Fibroblast of the aortic adventitia (primary cell): Measurements from ENCODE around the gene NPL. TPM values are rescaled to one million over a fixed set of nuclear protein-coding genes. Genes with fewer than 3 reads are reported as not detected.

Experiments
- DNase-seq: peaks from one replicate; pipeline ENCODE4 v3.0.0-alpha.2; 2010; ENCODE audit warnings: low read depth
- H3K4me3 ChIP-seq: 2 replicates; pipeline ENCODE4 v1.5.1; 2011; ENCODE audit warnings: low read depth, mild to moderate bottlenecking, control low read depth, low read length, moderate library complexity
- CTCF ChIP-seq: IDR thresholded peaks from 2 replicates; pipeline ENCODE4 v1.5.1; 2011; ENCODE audit warnings: mild to moderate bottlenecking, low read length, control low read depth, inconsistent platforms; ENCODE audit not compliant: insufficient read depth
- total RNA-seq: library from RNA; depleted of rRNA; stranded (reverse); fragments of >200 nt; gene quantifications from 2 replicates; pipeline ENCODE4 v1.2.3, GENCODE V29; 2012; ENCODE audit warnings: low replicate concordance

Gene NPL
- total RNA-seq, 1 donor = 2.3 TPM

- no peak overlapping the region for H3K4me3 ChIP-seq
- no peak for TF ChIP-seq CTCF
- DNase-seq = no peak
Observed at GRCh38 chr1:182754543-182755314, 34.8 kb upstream of the NPL start.

- H3K4me3 ChIP-seq = no peak overlapping the region
- DNase-seq = no peak
- no peak for TF ChIP-seq CTCF
Observed at GRCh38 chr1:182755632-182756031, 33.9 kb upstream of the NPL start.

DNA sequence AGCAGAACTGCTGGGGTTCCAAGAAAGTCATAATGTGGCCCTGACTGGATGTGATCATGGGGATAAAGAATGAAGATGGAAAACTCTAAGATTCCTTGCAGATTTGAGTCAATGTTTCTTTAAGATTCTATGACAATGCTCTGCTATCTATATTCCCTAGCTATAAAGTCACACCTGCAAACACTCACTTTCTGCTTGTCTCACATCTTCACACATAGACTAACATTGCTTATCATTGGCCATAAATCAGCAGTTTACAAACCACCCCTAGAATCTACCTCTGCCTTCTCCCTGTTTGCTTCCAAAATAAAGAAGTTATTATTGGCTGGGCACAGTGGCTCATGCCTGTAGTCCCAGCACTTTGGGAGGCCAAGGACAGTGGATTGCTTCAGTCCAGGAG, 33.1 kb upstream of the NPL start:
- no peak for TF ChIP-seq CTCF
- no peak for DNase-seq
- no peak overlapping the region for H3K4me3 ChIP-seq

DNA sequence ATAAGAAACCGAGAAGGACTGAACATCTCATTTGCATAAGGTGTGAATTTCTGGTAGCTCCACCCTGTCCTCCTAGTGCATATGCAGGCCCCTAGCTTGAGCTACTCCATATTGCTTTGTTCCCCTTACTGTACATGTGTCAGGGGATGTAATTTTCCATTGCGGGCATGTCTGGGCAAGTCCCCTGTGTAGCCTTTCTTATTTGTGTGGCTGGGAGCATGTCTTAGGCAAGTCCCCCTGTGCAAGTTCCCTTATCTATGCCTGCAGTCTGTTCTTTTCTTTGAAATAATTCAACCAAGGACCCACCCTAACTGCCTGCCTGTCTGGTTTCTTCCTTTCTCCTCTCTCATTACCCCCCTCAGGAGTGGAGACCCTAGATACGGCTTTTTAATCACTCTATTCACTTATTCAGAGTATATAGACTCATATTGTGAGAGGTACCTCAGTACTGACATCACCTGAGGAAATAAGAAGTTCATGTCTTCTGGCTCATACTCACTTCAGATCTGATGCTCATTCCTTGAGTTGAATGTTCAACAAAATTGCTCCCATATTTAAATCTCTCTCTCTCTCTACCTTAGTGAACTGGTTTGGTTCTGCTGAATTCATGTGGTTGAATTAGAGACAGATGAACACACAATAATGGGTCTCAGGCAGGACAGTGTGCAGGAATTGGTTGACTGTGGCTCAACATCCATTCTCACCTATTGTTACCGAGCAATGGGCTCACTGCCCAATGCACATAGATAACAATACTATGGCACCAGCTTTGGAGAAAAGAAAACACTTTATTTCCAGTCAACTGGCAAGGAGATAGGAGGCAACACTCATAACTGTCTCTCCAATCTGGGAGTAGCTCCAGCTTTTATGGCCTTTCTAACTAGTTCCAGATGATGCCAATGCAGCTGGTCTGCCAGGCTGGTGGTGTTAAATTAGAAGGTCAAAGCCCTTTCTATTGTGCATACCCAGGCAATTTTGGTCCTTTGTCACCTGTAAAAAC, 27.9 kb upstream of the NPL start:
- DNase-seq = peak; percentile 19
- TF ChIP-seq CTCF = no peak
- no peak overlapping the region for H3K4me3 ChIP-seq

GRCh38 chr1:182762536-182762935, 27.0 kb upstream of the NPL start:
- no peak for TF ChIP-seq CTCF
- H3K4me3 ChIP-seq = no peak overlapping the region

DNA sequence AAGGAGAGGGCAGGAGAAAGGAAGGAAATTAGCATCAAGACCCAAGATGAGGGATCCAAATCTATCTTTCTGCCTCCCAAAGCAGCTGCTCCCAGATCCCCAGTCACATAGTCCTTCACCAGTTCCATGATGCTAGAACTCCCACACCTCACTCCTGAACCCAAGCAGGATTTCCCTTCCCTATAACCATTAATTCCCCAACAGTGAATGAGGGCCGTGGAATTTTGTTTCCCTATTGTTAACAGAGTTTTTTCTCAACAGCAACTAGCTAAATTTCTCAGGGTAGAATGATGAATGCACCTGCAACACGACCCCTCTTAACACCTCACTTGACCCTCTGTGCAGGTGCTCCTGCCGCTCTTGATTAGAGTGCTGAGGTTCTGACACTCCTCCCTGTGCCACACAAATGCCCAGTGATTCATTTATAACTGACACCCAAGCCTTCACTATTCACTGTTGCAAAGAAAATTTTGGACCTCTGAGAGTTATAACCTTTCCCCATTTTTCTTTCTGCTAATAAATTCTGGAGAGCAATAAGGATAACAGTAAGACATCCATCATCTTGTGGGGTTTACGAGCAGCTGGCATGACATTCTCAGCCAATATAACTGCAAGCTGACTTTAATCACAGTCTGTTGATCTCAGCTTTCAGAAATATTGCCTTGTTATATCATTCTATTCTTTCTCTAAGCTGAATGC, 25.4 kb upstream of the NPL start:
- H3K4me3 ChIP-seq = no peak overlapping the region
- no peak for DNase-seq
- no peak for TF ChIP-seq CTCF

More at GRCh38 chr1:182762536-182762935, 27.0 kb upstream of the NPL start:
- no peak for DNase-seq
